Panc1 (cell line): ENCODE results near the gene MAT2B. TPM values are rescaled to one million over a fixed set of nuclear protein-coding genes. Genes with fewer than 3 reads are reported as not detected.

Experiments used
- ATAC-seq: fragments of 200-7000 bp; cut with Tn5 transposase; 2 replicates; pipeline ENCODE4 v1.9.1; 2020; ENCODE audit warnings: mild to moderate bottlenecking, moderate library complexity
- Bru-seq: library from RNA; stranded (reverse); fragments of 400-500 nt; gene quantifications from one replicate; lab custom pipeline; 2021; lab: Mats Ljungman, UMichigan
- BruChase-seq, 2 experiments: library from RNA; stranded (reverse); fragments of 400-500 nt; gene quantifications; one replicate each; lab custom pipeline; 2021; lab: Mats Ljungman, UMichigan
- BruUV-seq: library from RNA; stranded (reverse); fragments of 400-500 nt; replicated peaks from 2 replicates; lab custom pipeline; 2021; lab: Mats Ljungman, UMichigan
- CTCF ChIA-PET: fragments of 300-600 bp; sonication (Branson Sonifier 250); formaldehyde crosslinking; loops from one replicate; lab custom pipeline; 2022; ENCODE audit warnings: antibody characterized with exemption; lab: Charles Lee
- POLR2A ChIA-PET: fragments of 300-600 bp; sonication (Branson Sonifier 250); formaldehyde crosslinking; loops from one replicate; lab custom pipeline; 2022; ENCODE audit warnings: antibody characterized with exemption; lab: Charles Lee
- DNase-seq: peaks from one replicate; pipeline ENCODE4 v3.0.0-alpha.2; 2010; ENCODE audit warnings: low read depth, low spot score
- H3K27ac ChIP-seq: 2 replicates; pipeline ENCODE4 v1.5.1; 2011; ENCODE audit warnings: mild to moderate bottlenecking, low read length, inconsistent platforms
- H3K27me3 ChIP-seq: fragments of 200-500 bp; sonication (Bioruptor generic); 2 replicates; pipeline ENCODE4 v1.6.0; 2014; ENCODE audit warnings: low read length, inconsistent platforms; ENCODE audit not compliant: control insufficient read depth, insufficient read depth
- H3K36me3 ChIP-seq: fragments of 200-500 bp; sonication (Bioruptor generic); 2 replicates; pipeline ENCODE4 v1.5.1; 2014; ENCODE audit warnings: inconsistent platforms, mild to moderate bottlenecking, low read length, moderate library complexity; ENCODE audit not compliant: control insufficient read depth, insufficient read depth
- H3K4me1 ChIP-seq: 2 replicates; pipeline ENCODE4 v1.5.1; 2011; ENCODE audit warnings: inconsistent platforms, mild to moderate bottlenecking, low read length, moderate library complexity; ENCODE audit not compliant: control insufficient read depth, insufficient read depth
- H3K4me3 ChIP-seq, 2 experiments: 2 replicates each; pipeline ENCODE4 v1.5.1; 2011 to 2012; ENCODE audit warnings: low read depth in 2 of 2, low read length in 2 of 2, mild to moderate bottlenecking in 2 of 2, inconsistent platforms in 1 of 2, moderate library complexity in 1 of 2
- H3K9me3 ChIP-seq: fragments of 200-500 bp; sonication (Bioruptor generic); 2 replicates; pipeline ENCODE4 v1.5.1; 2014; ENCODE audit warnings: low read depth, mild to moderate bottlenecking, inconsistent platforms, low read length, moderate library complexity; ENCODE audit not compliant: control insufficient read depth, insufficient read depth
- CTCF ChIP-seq: fragments of 450-650 bp; IDR thresholded peaks from 2 replicates; pipeline ENCODE4 v1.5.1; 2017; ENCODE audit warnings: mild to moderate bottlenecking
- POLR2AphosphoS5 ChIP-seq: IDR thresholded peaks from 2 replicates; pipeline ENCODE4 v1.6.1; 2012; ENCODE audit warnings: mild to moderate bottlenecking, low read depth, low read length, moderate library complexity
- REST ChIP-seq, 2 experiments: IDR thresholded peaks; 2 replicates each; pipeline ENCODE4 v1.6.1; 2011 to 2012; ENCODE audit warnings: low read depth in 2 of 2, control low read depth in 1 of 2, low read length in 1 of 2, mild to moderate bottlenecking in 1 of 2, moderate library complexity in 1 of 2; ENCODE audit not compliant: insufficient read depth in 1 of 2
- SIN3A ChIP-seq: IDR thresholded peaks from 2 replicates; pipeline ENCODE4 v1.6.1; 2012; ENCODE audit warnings: low read depth, mild to moderate bottlenecking, low read length, moderate library complexity, borderline replicate concordance; ENCODE audit not compliant: insufficient read depth
- TCF7L2 ChIP-seq: IDR thresholded peaks from 2 replicates; pipeline ENCODE4 v1.6.1; 2011; ENCODE audit warnings: mild to moderate bottlenecking, low read depth, low read length, inconsistent platforms
- in situ Hi-C: cut with HindIII; loops from 2 replicates; pipeline ENCODE4 v1.10.0; 2016; ENCODE audit warnings: low sequenced_read_pairs, low pct_unique_long_range_greater_than_20kb
- intact Hi-C: fragments of 100-400 bp; cut with micrococcal nuclease; formaldehyde crosslinking; loops from one replicate; pipeline ENCODE4 v1.10.0; 2022; ENCODE audit not compliant: unreplicated experiment
- long read RNA-seq: library from polyadenylated mRNA; unstranded; transcript quantifications from one replicate; pipeline ENCODE4 v2.0.0, GENCODE V29; 2021; ENCODE audit not compliant: unreplicated experiment
- polyA plus RNA-seq: library from polyadenylated mRNA; unstranded; fragments of >200 nt; gene quantifications from one replicate; pipeline ENCODE4 v1.2.1, GENCODE V29; 2012; ENCODE audit warnings: missing spikeins; ENCODE audit not compliant: insufficient read length
- total RNA-seq: library from RNA; stranded (reverse); gene quantifications from one replicate; pipeline ENCODE4 v1.2.1, GENCODE V29; 2021; ENCODE audit not compliant: unreplicated experiment

MAT2B gene
- 52.1 TPM for total RNA-seq
- 61.2 TPM for polyA plus RNA-seq
- percentile 83 among the genes with signal in this experiment for Bru-seq, nascent RNA
- BruChase-seq, experiment 1, labeled RNA remaining after a 2-hour chase, result percentile 89 among the genes with signal in this experiment
- BruChase-seq, experiment 2, labeled RNA remaining after a 6-hour chase, result percentile 95 among the genes with signal in this experiment
- long read RNA-seq, transcript MAT2B-202 (7 exons, 2,103 nt), result major isoform, 164 of 216 reads
- long read RNA-seq, partial matches to known transcripts, result 3 of 216 reads
- long read RNA-seq, other reads (novel, unspliced or antisense), result 43 of 216 reads

DNA sequence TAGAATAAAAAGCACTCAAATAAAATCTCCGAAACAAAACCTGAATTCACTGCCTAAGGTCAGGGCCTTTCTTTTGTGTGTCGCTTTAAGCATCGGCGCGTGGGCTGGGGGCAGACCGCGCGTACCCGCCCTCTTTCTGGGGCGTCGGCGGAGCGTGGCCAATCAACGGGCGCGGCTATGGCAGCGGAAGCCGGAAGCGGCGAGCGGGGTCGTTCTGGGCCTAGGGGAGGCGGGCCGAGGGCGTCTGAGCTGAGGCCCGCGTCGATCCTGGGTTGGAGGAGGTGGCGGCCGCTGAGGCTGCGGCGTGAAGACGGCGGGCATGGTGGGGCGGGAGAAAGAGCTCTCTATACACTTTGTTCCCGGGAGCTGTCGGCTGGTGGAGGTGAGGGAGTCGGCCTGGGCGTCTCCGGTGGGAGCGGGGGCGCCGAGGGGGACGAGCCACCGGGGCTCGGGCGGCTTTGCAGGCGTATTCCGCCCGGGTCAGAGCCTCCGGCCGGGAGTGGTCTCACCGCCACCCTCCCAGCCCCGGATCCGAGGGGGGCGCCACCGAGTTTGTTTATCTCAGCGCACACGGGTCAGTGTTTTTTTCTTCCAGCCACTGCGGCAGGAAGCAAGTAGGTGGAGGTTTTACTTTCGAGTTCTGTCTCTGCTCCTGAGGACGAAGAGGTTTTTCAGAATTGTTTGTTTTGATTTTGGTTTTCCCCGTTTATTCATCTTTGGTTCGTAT lies at the start of gene MAT2B:
MAT2B (plus strand) TSS at position 252 of the 727 bp plus-strand sequence; CDS start at position 320, 68 bp downstream.
- no peaks in the 10 kb centered on the region for H3K9me3 ChIP-seq
- TF ChIP-seq SIN3A (peak; percentile 90), POLR2AphosphoS5 (peak; percentile 91), REST (IDR thresholded peaks at IDR 0.05; ENCODE audit: insufficient read depth in 1 of 2, low read depth in 2 of 2, low read length in 1 of 2) (no peak), CTCF (peak; percentile 79)
- ChIA-PET CTCF (no interaction called here), POLR2A (interaction anchor here (1.1 kb wide), 1 partner anchor 45 kb away, joined by 9 read pairs; the partner anchor contains the start of genes HMMR and NUDCD2)
- no peaks in the 10 kb centered on the region for H3K27me3 ChIP-seq
- BruUV-seq, result no TSS peak
- H3K27ac ChIP-seq, result peak within 1 kb of the TSS; percentile 99
- DNase-seq, result peak; percentile 75
- ATAC-seq, result peak; percentile 95
- peaks cover 6% of the 10 kb centered on the region; the same call in 1 of the 2 replicates for H3K36me3 ChIP-seq
- intact Hi-C loops, result no loop called here
- H3K4me3 ChIP-seq, result peak within 1 kb of the TSS; percentile 88 to 94
- in situ Hi-C loops, result no loop called here
- H3K4me1 ChIP-seq, result peaks cover 22% of the 10 kb centered on the region; the same call in 1 of the 2 replicates

GRCh38 chr5:163456029-163456589 lies 49.3 kb upstream of the MAT2B start:
- ChIA-PET CTCF (no interaction called here), POLR2A (no interaction called here)
- Histone ChIP-seq H3K4me3 (no peak overlapping the region), H3K27me3 (no peaks in the 10 kb centered on the region), H3K27ac (no peak overlapping the region), H3K4me1 (0 out of 2 replicates have a peak, but pooled peaks cover 6% of the 10 kb centered on the region), H3K9me3 (no peaks in the 10 kb centered on the region), H3K36me3 (peaks cover 34% of the 10 kb centered on the region)
- intact Hi-C loops, result no loop called here
- TF ChIP-seq POLR2AphosphoS5, result no peak
- TF ChIP-seq TCF7L2, result no peak
- TF ChIP-seq REST (IDR thresholded peaks at IDR 0.05; ENCODE audit: insufficient read depth in 1 of 2, low read depth in 2 of 2, low read length in 1 of 2), result no peak
- TF ChIP-seq SIN3A, result no peak
- no peak for TF ChIP-seq CTCF
- in situ Hi-C loops, result no loop called here
- DNase-seq (no peak), ATAC-seq (no peak)
- BruUV-seq, result no TSS peak
